SK-N-SH (cell line): ENCODE results near the gene NFIA. TPM values are rescaled to one million over a fixed set of nuclear protein-coding genes. Genes with fewer than 3 reads are reported as not detected.
A peak's percentile ranks its signal among the peaks of the same experiment; 100 is the strongest.

Experiments used
- CTCF ChIA-PET: fragments of 300-600, 350-600 bp; formaldehyde crosslinking; extraction: SDS; loops from one replicate; lab custom pipeline; 2021; lab: Yijun Ruan, JAX
- POLR2A ChIA-PET: fragments of 350-600 bp; sonication (Branson Sonifier 250); formaldehyde crosslinking; extraction: SDS; loops from one replicate; lab custom pipeline; 2020; ENCODE audit warnings: antibody characterized with exemption, inconsistent platforms; lab: Yijun Ruan, JAX
- DNase-seq: peaks from one replicate; pipeline ENCODE4 v3.0.0; 2012
- H2AFZ ChIP-seq: fragments of 200-600 bp; sonication (generic); 2 replicates; pipeline ENCODE4 v1.8.1; 2016; ENCODE audit warnings: antibody characterized with exemption, mild to moderate bottlenecking, low read depth
- H3F3A ChIP-seq: fragments of 200-600 bp; sonication (generic); replicated peaks from 2 replicates; pipeline ENCODE3; 2016; ENCODE audit warnings: antibody characterized with exemption, mild to moderate bottlenecking; ENCODE audit not compliant: insufficient read depth
- H3K27ac ChIP-seq, 2 experiments: fragments of 200-500 bp in 1 of 2; fragments of 200-600 bp in 1 of 2; sonication (Bioruptor generic) in 1 of 2; sonication (generic), shearing (Covaris generic) in 1 of 2; 2 replicates each; pipeline versions ENCODE4 v1.5.1 to v1.6.1; 2014 to 2016; ENCODE audit warnings: low read depth in 2 of 2, inconsistent platforms in 1 of 2, low read length in 1 of 2, mild to moderate bottlenecking in 1 of 2, mixed read lengths in 1 of 2
- H3K27me3 ChIP-seq: fragments of 200-600 bp; sonication (generic), shearing (Covaris generic); 2 replicates; pipeline ENCODE4 v1.6.1; 2016; ENCODE audit warnings: mixed run types; ENCODE audit not compliant: insufficient read depth
- H3K36me3 ChIP-seq, 2 experiments: fragments of 200-500 bp in 1 of 2; fragments of 200-600 bp in 1 of 2; sonication (Bioruptor generic) in 1 of 2; sonication (generic) in 1 of 2; replicated peaks in 1 of 2; 2 replicates each; pipeline versions ENCODE3 to v1.5.1; 2014 to 2016; ENCODE audit warnings: low read length in 1 of 2, mild to moderate bottlenecking in 1 of 2; ENCODE audit not compliant: insufficient read depth in 2 of 2, control insufficient read depth in 1 of 2
- H3K4me1 ChIP-seq, 2 experiments: fragments of 200-500 bp in 1 of 2; fragments of 200-600 bp in 1 of 2; sonication (Bioruptor generic) in 1 of 2; sonication (generic), shearing (Covaris generic) in 1 of 2; 2 replicates each; pipeline versions ENCODE4 v1.5.1 to v1.6.1; 2014 to 2016; ENCODE audit warnings: low read depth in 1 of 2, low read length in 1 of 2, mixed run types in 1 of 2; ENCODE audit not compliant: insufficient read depth in 2 of 2, control insufficient read depth in 1 of 2
- H3K4me2 ChIP-seq: fragments of 200-600 bp; sonication (generic), shearing (Covaris generic); 2 replicates; pipeline ENCODE4 v1.6.1; 2017; ENCODE audit warnings: mixed run types
- H3K4me3 ChIP-seq, 2 experiments: fragments of 200-500 bp in 1 of 2; fragments of 200-600 bp in 1 of 2; sonication (Bioruptor generic) in 1 of 2; sonication (generic), shearing (Covaris generic) in 1 of 2; 2 replicates each; pipeline versions ENCODE4 v1.5.1 to v1.8.1; 2014 to 2016; ENCODE audit warnings: low read depth in 2 of 2, inconsistent platforms in 1 of 2, low read length in 1 of 2, mild to moderate bottlenecking in 1 of 2, mixed read lengths in 1 of 2, moderate library complexity in 1 of 2
- H3K79me2 ChIP-seq: fragments of 200-600 bp; sonication (generic); 2 replicates; pipeline ENCODE4 v1.8.1; 2017; ENCODE audit warnings: mild to moderate bottlenecking; ENCODE audit not compliant: insufficient read depth
- H3K9ac ChIP-seq: fragments of 200-600 bp; sonication (generic); 2 replicates; pipeline ENCODE4 v1.6.1; 2017; ENCODE audit warnings: mixed run types
- H3K9me2 ChIP-seq: fragments of 200-600 bp; sonication (generic); 2 replicates; pipeline ENCODE4 v1.6.1; 2017; ENCODE audit warnings: mixed run types
- H3K9me3 ChIP-seq: fragments of 200-600 bp; sonication (generic); 2 replicates; pipeline ENCODE4 v1.6.1; 2017; ENCODE audit warnings: mixed run types, mild to moderate bottlenecking, moderate library complexity
- H4K20me1 ChIP-seq: fragments of 200-600 bp; sonication (generic); 2 replicates; pipeline ENCODE4 v1.6.1; 2017; ENCODE audit warnings: mild to moderate bottlenecking, mixed run types; ENCODE audit not compliant: insufficient read depth
- EZH2phosphoT487 ChIP-seq: fragments of 200-600 bp; sonication (generic); IDR thresholded peaks from 2 replicates; pipeline ENCODE4 v1.6.1; 2017; ENCODE audit warnings: low read depth, mixed run types, mild to moderate bottlenecking, antibody characterized with exemption, moderate library complexity, borderline replicate concordance
- FOSL2 ChIP-seq: IDR thresholded peaks from 2 replicates; pipeline ENCODE4 v1.4.0; 2012; ENCODE audit warnings: low read depth, mild to moderate bottlenecking, moderate library complexity, borderline replicate concordance
- FOXJ3 ChIP-seq: sonication (generic); formaldehyde crosslinking; IDR thresholded peaks from 2 replicates; pipeline ENCODE4 v1.5.1; 2020; ENCODE audit warnings: mild to moderate bottlenecking, missing genetic modification reagents
- GABPA ChIP-seq: IDR thresholded peaks from 2 replicates; pipeline ENCODE4 v1.4.0; 2012; ENCODE audit warnings: low read depth, mild to moderate bottlenecking
- GATA2 ChIP-seq: sonication (generic); formaldehyde crosslinking; IDR thresholded peaks from 2 replicates; pipeline ENCODE4 v1.5.0; 2020; ENCODE audit warnings: mild to moderate bottlenecking, missing genetic modification reagents
- JUND ChIP-seq: IDR thresholded peaks from 2 replicates; pipeline ENCODE4 v1.4.0; 2012
- MEF2A ChIP-seq: IDR thresholded peaks from 2 replicates; pipeline ENCODE4 v1.4.0; 2012; ENCODE audit warnings: low read depth, borderline replicate concordance
- RCOR1 ChIP-seq: fragments of 150-350 bp; IDR thresholded peaks from 2 replicates; pipeline ENCODE4 v1.6.1; 2017; ENCODE audit warnings: antibody characterized with exemption, low read length
- SIN3A ChIP-seq: IDR thresholded peaks from 2 replicates; pipeline ENCODE4 v1.6.1; 2012; ENCODE audit warnings: low read depth, mild to moderate bottlenecking, low read length, moderate library complexity, borderline replicate concordance
- TAF1 ChIP-seq: IDR thresholded peaks from 2 replicates; pipeline ENCODE4 v1.6.1; 2012; ENCODE audit warnings: low read depth, mild to moderate bottlenecking, low read length, moderate library complexity, borderline replicate concordance
- TCF12 ChIP-seq: IDR thresholded peaks from 2 replicates; pipeline ENCODE4 v1.4.0; 2012
- TEAD4 ChIP-seq: IDR thresholded peaks from 2 replicates; pipeline ENCODE4 v1.4.0; 2012; ENCODE audit warnings: mild to moderate bottlenecking, borderline replicate concordance; ENCODE audit not compliant: insufficient read depth
- WGBS: methylation state at CpG from one replicate; pipeline ENCODE4 v1.1.6; 2017; ENCODE audit warnings: low lambda C conversion rate; 5-methylcytosine and 5-hydroxymethylcytosine counted together
- polyA plus RNA-seq, 3 experiments: library from polyadenylated mRNA; depleted of rRNA; stranded (reverse); fragments of >200 nt; gene quantifications; 2 replicates each; pipeline ENCODE4 v1.2.3, GENCODE V29; 2012
- TF ChIP-seq, protein P1 (sequence below): IDR thresholded peaks from 2 replicates; pipeline ENCODE4 v1.4.0; 2012; ENCODE audit warnings: low read depth, borderline replicate concordance
- TF ChIP-seq, protein P2 (sequence below): fragments of 150-350 bp; IDR thresholded peaks from 2 replicates; pipeline ENCODE4 v1.6.1; 2016; ENCODE audit warnings: mild to moderate bottlenecking, low read depth, low read length
- TF ChIP-seq, protein P3 (sequence below): fragments of 200-600 bp; sonication (generic); IDR thresholded peaks from 2 replicates; pipeline ENCODE4 v1.6.1; 2017; ENCODE audit warnings: antibody characterized with exemption, mild to moderate bottlenecking, moderate library complexity

The NFIA gene
- polyA plus RNA-seq, 1 of the 3 experiments (the other 2 are of a cell fraction): 3.3 TPM

DNA sequence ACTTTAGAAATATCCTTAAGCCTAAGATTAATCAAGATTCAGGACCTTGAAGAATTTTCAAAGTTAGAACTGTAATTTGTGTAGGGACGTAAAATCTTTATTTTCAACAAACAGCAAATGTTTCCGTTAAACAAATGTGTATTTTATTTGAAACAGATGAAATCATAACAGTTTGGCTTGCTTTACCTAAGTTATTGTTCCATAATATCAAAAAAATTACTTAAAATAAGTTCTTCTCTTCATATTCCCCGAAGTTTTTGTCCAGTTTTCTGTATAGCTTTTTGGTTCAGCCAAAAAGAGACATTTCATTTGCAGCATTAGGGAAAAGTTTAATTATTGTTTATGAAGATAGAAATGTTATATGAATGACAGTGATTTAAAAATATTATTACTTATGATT lies 100.1 kb downstream of the NFIA start:
- H3K9ac ChIP-seq: no peak overlapping the region
- H3F3A ChIP-seq: peaks cover 8% of the 10 kb centered on the region
- no peaks in the 10 kb centered on the region for H3K9me3 ChIP-seq
- no peak for TF ChIP-seq TAF1
- no peak for TF ChIP-seq JUND
- no peak for TF ChIP-seq FOXJ3 (CRISPR knock-in tag)
- no peak for TF ChIP-seq TEAD4
- TF ChIP-seq EZH2phosphoT487: no peak
- TF ChIP-seq, protein P1, sequence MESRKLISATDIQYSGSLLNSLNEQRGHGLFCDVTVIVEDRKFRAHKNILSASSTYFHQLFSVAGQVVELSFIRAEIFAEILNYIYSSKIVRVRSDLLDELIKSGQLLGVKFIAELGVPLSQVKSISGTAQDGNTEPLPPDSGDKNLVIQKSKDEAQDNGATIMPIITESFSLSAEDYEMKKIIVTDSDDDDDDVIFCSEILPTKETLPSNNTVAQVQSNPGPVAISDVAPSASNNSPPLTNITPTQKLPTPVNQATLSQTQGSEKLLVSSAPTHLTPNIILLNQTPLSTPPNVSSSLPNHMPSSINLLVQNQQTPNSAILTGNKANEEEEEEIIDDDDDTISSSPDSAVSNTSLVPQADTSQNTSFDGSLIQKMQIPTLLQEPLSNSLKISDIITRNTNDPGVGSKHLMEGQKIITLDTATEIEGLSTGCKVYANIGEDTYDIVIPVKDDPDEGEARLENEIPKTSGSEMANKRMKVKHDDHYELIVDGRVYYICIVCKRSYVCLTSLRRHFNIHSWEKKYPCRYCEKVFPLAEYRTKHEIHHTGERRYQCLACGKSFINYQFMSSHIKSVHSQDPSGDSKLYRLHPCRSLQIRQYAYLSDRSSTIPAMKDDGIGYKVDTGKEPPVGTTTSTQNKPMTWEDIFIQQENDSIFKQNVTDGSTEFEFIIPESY: no peak
- no peak for TF ChIP-seq MEF2A
- TF ChIP-seq, all 33 proteins: peak for 0
- Histone ChIP-seq H2AFZ (no peak overlapping the region), H3K36me3 (no peaks in the 10 kb centered on the region), H3K9me2 (no peaks in the 10 kb centered on the region), H3K27ac (peak overlapping the region in 1 of 2 experiments; percentile 7; a peak in 1 of 4 replicates), H4K20me1 (no peaks in the 10 kb centered on the region), H3K4me3 (no peak overlapping the region), H3K4me1 (peaks cover 21 to 30% of the 10 kb centered on the region in 2 experiments; a peak in 3 of 4 replicates), H3K4me2 (no peak overlapping the region), H3K27me3 (no peaks in the 10 kb centered on the region), H3K79me2 (no peaks in the 10 kb centered on the region; the same call in 1 of the 2 replicates)
- ChIA-PET CTCF (interaction anchor here (1.3 kb wide), 1 partner anchor 13 kb away, joined by 3 read pairs; no protein-coding TSS in a partner anchor), POLR2A (no interaction called here)
- no peak for DNase-seq
- WGBS: 93% methylated on average over 3 of the region's 3 CpGs

DNA sequence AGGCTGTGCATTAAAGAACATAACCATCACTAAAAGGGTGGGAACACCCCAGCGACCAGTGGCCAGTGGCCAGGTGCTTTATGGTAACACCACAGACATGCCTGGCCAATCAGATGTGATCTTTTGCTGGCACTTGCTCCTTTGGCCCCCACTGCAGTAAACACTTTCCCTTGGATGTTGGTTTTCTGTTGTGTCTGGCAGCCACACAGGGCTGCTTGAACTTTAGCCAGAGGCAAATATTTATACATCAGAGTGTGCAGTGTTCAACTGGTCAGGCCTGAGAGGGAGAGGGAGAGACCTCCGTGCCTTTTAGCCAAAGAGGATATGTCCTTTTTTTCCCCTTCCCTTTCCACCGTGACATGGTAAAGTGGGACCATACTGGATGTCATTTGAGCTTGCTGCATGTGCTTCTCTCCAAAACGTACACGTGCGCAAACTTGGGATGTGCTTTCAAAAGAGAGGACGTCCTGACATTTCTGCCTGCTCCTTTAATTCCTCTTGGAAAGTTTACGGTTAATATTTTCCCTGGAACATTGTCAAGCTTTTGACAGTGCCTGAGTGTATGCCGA lies 101.2 kb downstream of the NFIA start:
- Histone ChIP-seq H3K4me2 (no peak overlapping the region), H3K27ac (peak overlapping the region in 1 of 2 experiments; percentile 48; a peak in 2 of 4 replicates), H3K4me1 (peaks cover 21 to 25% of the 10 kb centered on the region in 2 experiments; a peak in 3 of 4 replicates)
- TF ChIP-seq RCOR1 (no peak), GATA2 (CRISPR knock-in tag) (no peak), TCF12 (no peak), SIN3A (no peak), FOSL2 (no peak), GABPA (no peak)
- TF ChIP-seq, protein P2, sequence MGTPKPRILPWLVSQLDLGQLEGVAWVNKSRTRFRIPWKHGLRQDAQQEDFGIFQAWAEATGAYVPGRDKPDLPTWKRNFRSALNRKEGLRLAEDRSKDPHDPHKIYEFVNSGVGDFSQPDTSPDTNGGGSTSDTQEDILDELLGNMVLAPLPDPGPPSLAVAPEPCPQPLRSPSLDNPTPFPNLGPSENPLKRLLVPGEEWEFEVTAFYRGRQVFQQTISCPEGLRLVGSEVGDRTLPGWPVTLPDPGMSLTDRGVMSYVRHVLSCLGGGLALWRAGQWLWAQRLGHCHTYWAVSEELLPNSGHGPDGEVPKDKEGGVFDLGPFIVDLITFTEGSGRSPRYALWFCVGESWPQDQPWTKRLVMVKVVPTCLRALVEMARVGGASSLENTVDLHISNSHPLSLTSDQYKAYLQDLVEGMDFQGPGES: no peak
- TF ChIP-seq, protein P3, sequence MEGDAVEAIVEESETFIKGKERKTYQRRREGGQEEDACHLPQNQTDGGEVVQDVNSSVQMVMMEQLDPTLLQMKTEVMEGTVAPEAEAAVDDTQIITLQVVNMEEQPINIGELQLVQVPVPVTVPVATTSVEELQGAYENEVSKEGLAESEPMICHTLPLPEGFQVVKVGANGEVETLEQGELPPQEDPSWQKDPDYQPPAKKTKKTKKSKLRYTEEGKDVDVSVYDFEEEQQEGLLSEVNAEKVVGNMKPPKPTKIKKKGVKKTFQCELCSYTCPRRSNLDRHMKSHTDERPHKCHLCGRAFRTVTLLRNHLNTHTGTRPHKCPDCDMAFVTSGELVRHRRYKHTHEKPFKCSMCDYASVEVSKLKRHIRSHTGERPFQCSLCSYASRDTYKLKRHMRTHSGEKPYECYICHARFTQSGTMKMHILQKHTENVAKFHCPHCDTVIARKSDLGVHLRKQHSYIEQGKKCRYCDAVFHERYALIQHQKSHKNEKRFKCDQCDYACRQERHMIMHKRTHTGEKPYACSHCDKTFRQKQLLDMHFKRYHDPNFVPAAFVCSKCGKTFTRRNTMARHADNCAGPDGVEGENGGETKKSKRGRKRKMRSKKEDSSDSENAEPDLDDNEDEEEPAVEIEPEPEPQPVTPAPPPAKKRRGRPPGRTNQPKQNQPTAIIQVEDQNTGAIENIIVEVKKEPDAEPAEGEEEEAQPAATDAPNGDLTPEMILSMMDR: no peak
- TF ChIP-seq, all 33 proteins: peak for 0
- no peaks in the 10 kb centered on the region for H4K20me1 ChIP-seq
- H3K9ac ChIP-seq: no peak overlapping the region
- no peak for DNase-seq
- H3K9me2 ChIP-seq: no peaks in the 10 kb centered on the region
- H3K4me3 ChIP-seq: no peak overlapping the region
- no peaks in the 10 kb centered on the region for H3K27me3 ChIP-seq
- CTCF ChIA-PET: no interaction called here
- 79% methylated on average over 9 of the region's 9 CpGs for WGBS
- H3F3A ChIP-seq: peaks cover 8% of the 10 kb centered on the region
- no peaks in the 10 kb centered on the region for H3K9me3 ChIP-seq
- no peaks in the 10 kb centered on the region for H3K36me3 ChIP-seq
- POLR2A ChIA-PET: interaction anchor here (0.5 kb wide), 1 partner anchor 321 kb away, joined by 5 read pairs; no protein-coding TSS in a partner anchor
- no peaks in the 10 kb centered on the region; the same call in 1 of the 2 replicates for H3K79me2 ChIP-seq
- no peak overlapping the region for H2AFZ ChIP-seq
